HUES48 (cell line): Measurements from ENCODE around the gene CAMK2G.
"Not testable (repeated sequence)": the region's sequence is repeated elsewhere in the genome, so short reads cannot be mapped to it uniquely, and the experiment has no call there.

Experiments
- H3K27ac ChIP-seq: one replicate; pipeline ENCODE4 v1.7.0; 2013; ENCODE audit warnings: low read depth, low read length, inconsistent platforms
- H3K27me3 ChIP-seq: 2 replicates; pipeline ENCODE4 v1.6.1; 2013; ENCODE audit warnings: mild to moderate bottlenecking, low read length; ENCODE audit not compliant: control insufficient read depth, insufficient read depth
- H3K36me3 ChIP-seq: 2 replicates; pipeline ENCODE4 v1.6.1; 2013; ENCODE audit warnings: low read length; ENCODE audit not compliant: control insufficient read depth, insufficient read depth
- H3K4me1 ChIP-seq: 2 replicates; pipeline ENCODE4 v1.6.1; 2013; ENCODE audit warnings: mild to moderate bottlenecking, low read length; ENCODE audit not compliant: control insufficient read depth, insufficient read depth
- H3K4me3 ChIP-seq: 2 replicates; pipeline ENCODE4 v1.5.1; 2013; ENCODE audit warnings: mild to moderate bottlenecking, low read depth, low read length
- H3K9ac ChIP-seq: 2 replicates; pipeline ENCODE4 v1.6.1; 2013; ENCODE audit warnings: mild to moderate bottlenecking, low read depth, low read length, moderate library complexity
- H3K9me3 ChIP-seq: 2 replicates; pipeline ENCODE4 v1.6.1; 2013; ENCODE audit warnings: low read length; ENCODE audit not compliant: control insufficient read depth, insufficient read depth

CAMK2G gene

GRCh38 chr10:73900064-73900463 lies 25.7 kb upstream of the CAMK2G start:
- no peak overlapping the region for H3K9ac ChIP-seq
- H3K36me3 ChIP-seq: no peaks in the 10 kb centered on the region
- H3K4me1 ChIP-seq: no peaks in the 10 kb centered on the region
- no peaks in the 10 kb centered on the region for H3K27me3 ChIP-seq
- H3K4me3 ChIP-seq: no peak overlapping the region
- no peak overlapping the region for H3K27ac ChIP-seq
- no peaks in the 10 kb centered on the region for H3K9me3 ChIP-seq

- H3K4me3 ChIP-seq: no peak overlapping the region
- H3K36me3 ChIP-seq: no peaks in the 10 kb centered on the region
- no peak overlapping the region for H3K27ac ChIP-seq
- no peaks in the 10 kb centered on the region for H3K27me3 ChIP-seq
- H3K9me3 ChIP-seq: no peaks in the 10 kb centered on the region
- no peak overlapping the region for H3K9ac ChIP-seq
- H3K4me1 ChIP-seq: no peaks in the 10 kb centered on the region
Measured at GRCh38 chr10:73899423-73899822, 25.1 kb upstream of the CAMK2G start.

- Histone ChIP-seq H3K4me1 (no peaks in the 10 kb centered on the region), H3K9me3 (no peaks in the 10 kb centered on the region), H3K27me3 (no peaks in the 10 kb centered on the region), H3K9ac (no peak overlapping the region), H3K4me3 (no peak overlapping the region), H3K27ac (no peak overlapping the region), H3K36me3 (no peaks in the 10 kb centered on the region)
Measured at GRCh38 chr10:73898730-73899410, 24.5 kb upstream of the CAMK2G start.

- H3K36me3 ChIP-seq: no peaks in the 10 kb centered on the region
- H3K9ac ChIP-seq: no peak overlapping the region
- no peaks in the 10 kb centered on the region for H3K4me1 ChIP-seq
- H3K9me3 ChIP-seq: no peaks in the 10 kb centered on the region
- no peaks in the 10 kb centered on the region for H3K27me3 ChIP-seq
- H3K27ac ChIP-seq: no peak overlapping the region
- no peak overlapping the region for H3K4me3 ChIP-seq
Measured at GRCh38 chr10:73897693-73898092, 23.3 kb upstream of the CAMK2G start.

- not testable (repeated sequence) for H3K4me1 ChIP-seq, H3K36me3 ChIP-seq, H3K4me3 ChIP-seq, H3K27me3 ChIP-seq, H3K9ac ChIP-seq, H3K9me3 ChIP-seq, H3K27ac ChIP-seq
Measured at GRCh38 chr10:73895381-73895780, 21.0 kb upstream of the CAMK2G start.

DNA sequence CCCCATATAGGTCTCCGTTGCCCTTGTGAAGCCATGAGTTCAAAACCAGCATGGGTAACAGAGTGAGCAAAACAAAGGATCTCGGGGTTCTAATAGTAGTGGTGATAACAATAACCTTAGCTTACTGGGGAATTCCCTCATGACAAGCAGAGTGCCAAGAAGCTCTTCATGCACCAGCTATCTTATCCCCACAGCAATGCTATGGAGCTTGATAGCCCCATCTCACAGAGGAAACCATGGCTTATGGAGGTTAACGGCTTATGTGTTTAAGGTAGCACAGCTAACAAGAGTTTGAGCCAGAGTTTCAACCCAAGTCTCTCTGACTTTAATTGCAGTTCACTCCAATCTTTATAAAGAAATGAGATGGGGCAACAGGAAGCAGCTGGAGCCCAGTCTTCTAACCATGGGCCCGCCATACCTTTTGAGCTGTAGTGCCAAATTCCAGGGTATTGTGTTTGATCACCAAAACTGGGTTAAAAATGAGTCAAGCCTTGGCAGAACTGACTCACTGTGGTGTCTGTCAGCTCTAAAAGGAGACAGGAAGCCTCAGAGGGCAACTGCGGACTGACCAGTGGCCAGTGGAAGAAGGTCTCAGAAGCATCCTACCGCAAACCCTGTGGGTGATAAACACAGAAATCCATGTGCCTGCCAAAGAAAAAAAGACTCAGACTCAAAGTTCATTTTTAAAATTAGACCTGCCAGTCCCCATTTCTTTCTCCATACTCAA lies 20.1 kb upstream of the CAMK2G start:
- no peaks in the 10 kb centered on the region for H3K27me3 ChIP-seq

DNA sequence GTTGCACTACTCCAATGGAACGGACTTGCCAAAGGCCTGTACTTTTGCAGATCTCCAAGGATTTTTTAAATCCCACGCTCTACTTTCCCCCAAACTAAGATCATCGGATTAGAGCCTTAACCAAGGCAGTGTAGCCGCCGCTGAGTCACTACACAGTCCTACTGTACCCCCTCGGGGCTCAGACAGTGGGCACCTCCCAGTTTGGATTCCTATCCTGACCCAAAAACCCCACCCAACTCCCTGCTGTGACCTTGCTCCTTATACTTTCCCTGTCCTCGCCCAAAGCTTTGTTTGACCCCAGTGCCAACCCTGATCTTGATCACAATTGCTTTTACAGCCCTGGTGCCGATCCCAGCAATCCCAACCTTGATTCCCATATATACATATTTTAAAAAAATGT lies 19.1 kb upstream of the CAMK2G start:
- no peak overlapping the region for H3K9ac ChIP-seq
- peaks cover 5% of the 10 kb centered on the region; the same call in 1 of the 2 replicates for H3K4me1 ChIP-seq
- H3K9me3 ChIP-seq: no peaks in the 10 kb centered on the region
- H3K36me3 ChIP-seq: no peaks in the 10 kb centered on the region
- no peak overlapping the region for H3K27ac ChIP-seq
- no peak overlapping the region for H3K4me3 ChIP-seq
- no peaks in the 10 kb centered on the region for H3K27me3 ChIP-seq

More for the DNA sequence above, 20.1 kb upstream of the CAMK2G start:
- Histone ChIP-seq H3K9me3 (no peaks in the 10 kb centered on the region), H3K4me1 (no peaks in the 10 kb centered on the region), H3K4me3 (no peak overlapping the region), H3K9ac (no peak overlapping the region), H3K36me3 (no peaks in the 10 kb centered on the region), H3K27ac (no peak overlapping the region)

DNA sequence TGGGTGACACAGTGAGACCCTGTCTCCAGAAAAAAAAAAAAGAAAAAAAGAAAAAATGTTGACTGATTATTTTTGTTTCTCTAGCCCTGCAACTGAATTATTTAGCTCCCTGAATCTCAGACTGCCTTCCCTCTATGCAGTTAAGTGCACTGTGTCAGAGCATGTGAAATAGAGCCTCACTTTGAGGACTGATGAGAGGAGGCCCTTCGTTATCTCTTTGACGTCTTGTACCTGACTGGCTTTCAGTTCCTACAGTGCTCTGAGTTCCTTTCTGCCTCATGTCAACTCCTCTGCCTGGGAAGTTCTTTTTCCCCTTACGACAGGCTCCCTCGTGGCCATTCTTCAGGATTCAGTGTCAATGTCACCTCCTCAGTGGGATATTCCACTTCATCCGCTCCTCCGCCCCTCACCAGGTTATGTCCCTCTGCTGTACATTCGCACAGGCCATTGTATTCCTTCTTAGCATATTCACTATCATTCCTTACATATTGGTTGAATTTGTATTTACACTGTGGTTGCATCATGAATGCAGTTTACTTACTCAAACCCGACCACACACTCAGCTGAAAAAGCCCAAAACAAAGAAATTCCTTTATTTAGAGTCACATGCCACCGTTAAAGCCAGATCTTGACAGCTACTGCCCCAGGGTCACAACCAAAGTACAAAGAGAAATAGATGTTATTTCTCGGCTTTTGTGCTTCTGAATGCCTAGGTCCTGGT lies 18.1 kb upstream of the CAMK2G start:
- no peak overlapping the region for H3K27ac ChIP-seq
- no peaks in the 10 kb centered on the region for H3K36me3 ChIP-seq
- H3K9me3 ChIP-seq: no peaks in the 10 kb centered on the region
- H3K27me3 ChIP-seq: no peaks in the 10 kb centered on the region
- no peak overlapping the region for H3K4me3 ChIP-seq
- peaks cover 5% of the 10 kb centered on the region; the same call in 1 of the 2 replicates for H3K4me1 ChIP-seq
- H3K9ac ChIP-seq: no peak overlapping the region

- H3K9me3 ChIP-seq: no peaks in the 10 kb centered on the region
- peaks cover 10% of the 10 kb centered on the region; the same call in 1 of the 2 replicates for H3K4me1 ChIP-seq
- no peak overlapping the region for H3K27ac ChIP-seq
- H3K27me3 ChIP-seq: no peaks in the 10 kb centered on the region
- H3K36me3 ChIP-seq: no peaks in the 10 kb centered on the region
- H3K9ac ChIP-seq: no peak overlapping the region
- no peak overlapping the region for H3K4me3 ChIP-seq
Measured at GRCh38 chr10:73891540-73891939, 17.2 kb upstream of the CAMK2G start.

GRCh38 chr10:73890830-73891229 lies 16.5 kb upstream of the CAMK2G start:
- not testable (repeated sequence) for H3K9me3 ChIP-seq, H3K27ac ChIP-seq
- H3K4me1 ChIP-seq: peaks cover 14% of the 10 kb centered on the region

DNA sequence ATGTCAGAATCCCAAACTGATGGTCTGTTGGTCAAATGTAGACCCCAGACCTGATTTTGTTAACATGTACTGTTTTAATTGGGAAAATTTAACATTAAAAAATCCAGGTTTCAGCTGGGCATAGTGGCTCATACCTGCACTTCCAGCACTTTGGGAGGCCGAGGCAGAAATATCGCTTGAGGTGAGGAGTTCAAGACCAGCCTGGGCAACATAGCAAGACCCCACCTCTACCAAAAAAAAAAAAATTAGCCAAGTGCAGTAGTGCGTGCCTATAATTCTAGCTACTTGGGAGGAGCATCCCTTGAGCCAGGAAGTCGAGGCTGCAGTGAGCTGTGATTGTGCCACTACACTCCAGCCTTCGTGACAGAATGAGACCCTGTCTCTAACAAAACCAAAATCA lies 15.9 kb upstream of the CAMK2G start:
- Histone ChIP-seq H3K9ac (no peak overlapping the region), H3K4me1 (peaks cover 14% of the 10 kb centered on the region), H3K36me3 (no peaks in the 10 kb centered on the region), H3K4me3 (no peak overlapping the region), H3K27me3 (no peaks in the 10 kb centered on the region), H3K27ac (no peak overlapping the region), H3K9me3 (no peaks in the 10 kb centered on the region)

More at GRCh38 chr10:73890830-73891229, 16.5 kb upstream of the CAMK2G start:
- H3K27me3 ChIP-seq, H3K36me3 ChIP-seq, H3K9ac ChIP-seq, H3K4me3 ChIP-seq: not testable (repeated sequence)
